Esophagus squamous epithelium (tissue), 5 donors: ENCODE measurements around the gene SLCO2B1. TPM values are rescaled to one million over a fixed set of nuclear protein-coding genes. Genes with fewer than 3 reads are reported as not detected.

ENCODE experiments used
- DNase-seq: peaks from one replicate; lab custom pipeline; 2025; lab: John Stamatoyannopoulos, UW
- H3K27ac ChIP-seq, 4 donors: fragments of 200-600 bp; sonication (generic); one replicate each; pipeline ENCODE4 v1.5.1; 2016 to 2019; ENCODE audit warnings: mild to moderate bottlenecking in 1 of 4
- H3K27me3 ChIP-seq, 4 donors: fragments of 200-600 bp; sonication (generic); 1 replicate in 3 of 4; 2 replicates in 1 of 4; pipeline versions ENCODE4 v1.5.1 to v1.6.0; 2017 to 2021; ENCODE audit warnings: antibody characterized with exemption in 1 of 4
- H3K36me3 ChIP-seq, 3 donors: fragments of 200-600 bp; sonication (generic); one replicate each; pipeline ENCODE4 v1.5.1; 2016 to 2019
- H3K4me1 ChIP-seq, 3 donors: fragments of 200-600 bp; sonication (generic); one replicate each; pipeline ENCODE4 v1.5.1; 2017 to 2019
- H3K4me3 ChIP-seq, 4 donors: fragments of 200-600 bp; sonication (generic); 1 replicate in 3 of 4; 2 replicates in 1 of 4; pipeline ENCODE4 v1.5.1; 2016 to 2019; ENCODE audit warnings: mild to moderate bottlenecking in 2 of 4, moderate library complexity in 1 of 4
- H3K9me3 ChIP-seq, 3 donors: fragments of 200-600 bp; sonication (generic); one replicate each; pipeline ENCODE4 v1.5.1; 2016 to 2019
- CTCF ChIP-seq, 6 experiments: fragments of 450-650 bp in 4 of 6; fragments of 200-600 bp in 2 of 6; sonication (generic) in 2 of 6; IDR thresholded peaks; one replicate each; pipeline ENCODE4 v1.5.1; 2016 to 2019; ENCODE audit warnings: antibody characterized with exemption in 6 of 6, mild to moderate bottlenecking in 4 of 6, moderate library complexity in 4 of 6
- POLR2A ChIP-seq, 4 donors: fragments of 450-650 bp; IDR thresholded peaks; one replicate each; pipeline ENCODE4 v1.6.1; 2017; ENCODE audit warnings: antibody characterized with exemption in 4 of 4, mild to moderate bottlenecking in 4 of 4, moderate library complexity in 3 of 4
- WGBS, 2 donors: methylation state at CpG; one replicate each; pipeline ENCODE4 v1.1.5; 2018; 5-methylcytosine and 5-hydroxymethylcytosine counted together
- intact Hi-C: fragments of 100-400 bp; cut with DNase I; formaldehyde crosslinking; loops from one replicate; pipeline ENCODE4 v1.15.0; 2022
- total RNA-seq, 4 donors: library from RNA; depleted of rRNA; stranded (reverse); fragments of >200 nt; gene quantifications; one replicate each; pipeline ENCODE4 v1.1.0, GENCODE V29; 2016
- donor health status: DM: yes; HTN: yes; CAD: no.

Gene SLCO2B1
- total RNA-seq, 4 donors from 2014 or later, result 3.6 to 35.7 (median 16.1) TPM

DNA sequence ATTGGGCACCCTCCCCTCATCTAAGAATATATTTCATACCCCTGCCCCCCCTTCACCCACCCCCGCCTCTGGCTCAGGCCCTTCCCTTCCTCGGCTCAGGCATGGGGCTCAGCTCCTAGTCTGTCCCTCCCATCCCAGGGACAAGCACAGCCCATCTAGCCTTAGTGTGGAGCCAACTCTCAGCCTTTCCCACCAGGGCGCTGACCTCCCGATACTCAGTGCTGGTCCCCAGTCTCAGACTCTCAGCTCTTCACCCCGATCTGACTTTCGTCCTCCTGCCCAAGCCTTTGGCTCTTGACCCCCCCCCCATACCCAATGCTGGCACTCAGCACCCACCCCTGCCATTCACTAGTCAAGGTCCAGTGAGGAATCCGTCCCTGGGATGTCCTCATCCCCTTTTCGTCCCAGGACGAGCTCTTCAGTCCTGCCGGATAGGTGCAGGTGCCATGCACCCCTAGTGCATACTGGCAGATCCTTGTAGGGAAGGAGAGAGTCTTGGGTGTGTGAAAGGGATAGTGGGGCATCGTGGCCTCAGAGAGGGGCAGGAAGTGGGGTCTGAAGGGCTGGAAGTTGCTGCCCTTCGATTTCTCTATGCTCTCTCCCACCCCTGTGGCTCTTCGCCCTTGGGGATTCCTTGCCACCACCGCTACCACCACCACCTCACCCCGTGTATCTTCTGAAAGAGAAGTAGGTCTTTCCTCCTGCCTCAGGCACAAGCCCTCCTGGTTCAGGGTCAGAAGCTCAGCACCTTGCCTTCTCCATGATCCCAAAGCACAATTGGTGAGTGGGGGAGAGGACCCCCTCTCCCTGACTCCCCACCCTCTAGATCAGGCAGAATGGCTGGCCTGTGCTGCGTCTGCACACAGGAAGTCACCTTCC is 92.1 kb downstream of the SLCO2B1 start:
- peaks cover 5 to 24% (median 20%) of the 10 kb centered on the region in 3 donors for H3K4me1 ChIP-seq
- peaks cover 11 to 81% (median 16%) of the 10 kb centered on the region in 4 donors for H3K27me3 ChIP-seq
- 80 to 85% methylated on average over 14 of the region's 16 CpGs for WGBS, 2 donors
- TF ChIP-seq CTCF (IDR thresholded peaks at IDR 0.05), result no peak
- no peak for TF ChIP-seq POLR2A (IDR thresholded peaks at IDR 0.05)
- DNase-seq, result no peak
- no peaks in the 10 kb centered on the region for H3K9me3 ChIP-seq
- H3K36me3 ChIP-seq, result no peaks in the 10 kb centered on the region
- no peak overlapping the region for H3K4me3 ChIP-seq
- intact Hi-C loops, result loop anchor here (10.0 kb wide), 1 partner anchor 318 kb away; no protein-coding TSS in a partner anchor
- no peak overlapping the region for H3K27ac ChIP-seq

GRCh38 chr11:75244052-75244814 is 93.3 kb downstream of the SLCO2B1 start:
- Histone ChIP-seq H3K4me3 (no peak overlapping the region), H3K27ac (no peak overlapping the region), H3K27me3 (peaks cover 11 to 68% (median 16%) of the 10 kb centered on the region in 4 donors), H3K9me3 (no peaks in the 10 kb centered on the region), H3K36me3 (no peaks in the 10 kb centered on the region), H3K4me1 (peaks cover 5 to 24% (median 20%) of the 10 kb centered on the region in 3 donors)
- DNase-seq, result no peak
- 77 to 78% methylated on average over 7 to 10 of the region's 10 CpGs for WGBS, 2 donors
- TF ChIP-seq CTCF (IDR thresholded peaks at IDR 0.05), result no peak
- no peak for TF ChIP-seq POLR2A (IDR thresholded peaks at IDR 0.05)
- intact Hi-C loops, result loop anchor here (10.0 kb wide), 1 partner anchor 319 kb away; no protein-coding TSS in a partner anchor

- Histone ChIP-seq H3K27ac (no peak overlapping the region), H3K9me3 (no peaks in the 10 kb centered on the region), H3K4me1 (peaks cover 2 to 19% (median 17%) of the 10 kb centered on the region in 3 donors), H3K4me3 (no peak overlapping the region), H3K27me3 (peaks cover 4 to 60% (median 9%) of the 10 kb centered on the region in 4 donors), H3K36me3 (no peaks in the 10 kb centered on the region)
- no peak for DNase-seq
- intact Hi-C loops, result loop anchor here (5.0 to 10.0 kb wide), 3 partner anchors 103 to 321 kb away; no protein-coding TSS in a partner anchor
- TF ChIP-seq CTCF (IDR thresholded peaks at IDR 0.05) (no peak), POLR2A (IDR thresholded peaks at IDR 0.05) (no peak)
- 69 to 74% methylated on average over 5 of the region's 5 CpGs for WGBS, 2 donors
These were observed 94.6 kb downstream of the SLCO2B1 start for GRCh38 chr11:75245356-75246005.

DNA sequence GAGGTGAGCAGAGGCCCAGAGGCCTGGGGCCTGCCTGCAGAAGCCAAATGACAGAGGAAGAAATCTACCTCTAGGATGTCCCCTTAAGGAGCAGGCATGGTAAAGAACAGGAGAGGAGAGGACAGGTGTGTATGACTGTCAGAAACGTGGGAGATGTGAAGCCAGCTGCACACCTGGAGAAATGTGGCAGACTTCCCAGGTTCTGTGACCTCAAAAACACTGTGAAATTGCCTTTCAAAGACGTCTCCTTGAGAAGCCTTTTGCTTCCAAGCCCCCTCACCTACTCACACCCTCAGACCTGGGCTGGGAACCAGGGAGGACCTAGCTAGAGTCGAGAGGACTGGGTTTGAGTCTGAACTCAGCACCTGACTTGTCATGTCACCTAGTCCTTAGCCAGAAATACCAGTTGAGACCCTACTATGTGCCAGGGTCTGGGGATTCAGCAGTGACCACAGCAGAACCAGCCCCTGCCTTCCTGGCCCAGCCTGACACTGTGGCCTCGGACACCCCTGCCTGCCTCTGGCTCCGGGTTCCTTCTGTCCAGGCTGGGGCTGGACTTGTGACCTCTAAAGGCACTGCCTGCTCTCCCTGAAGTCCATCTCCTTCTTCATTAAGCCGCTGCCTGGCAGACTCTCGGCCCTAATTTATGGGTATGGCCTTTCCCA is 95.2 kb downstream of the SLCO2B1 start:
- Histone ChIP-seq H3K4me1 (peaks cover 0 to 12% (median 11%) of the 10 kb centered on the region in 3 donors), H3K27ac (no peak overlapping the region), H3K9me3 (no peaks in the 10 kb centered on the region), H3K27me3 (peaks cover 4 to 55% (median 5%) of the 10 kb centered on the region in 4 donors), H3K4me3 (no peak overlapping the region), H3K36me3 (no peaks in the 10 kb centered on the region)
- intact Hi-C loops, result loop anchor here (5.0 to 10.0 kb wide), 3 partner anchors 104 to 321 kb away; no protein-coding TSS in a partner anchor
- TF ChIP-seq POLR2A (IDR thresholded peaks at IDR 0.05) (no peak), CTCF (IDR thresholded peaks at IDR 0.05) (no peak)
- DNase-seq, result no peak
- 44 to 57% methylated on average over 5 to 6 of the region's 7 CpGs for WGBS, 2 donors
